ENCODE results near the gene TEC. TPM values are rescaled to one million over a fixed set of nuclear protein-coding genes. Genes with fewer than 3 reads are reported as not detected.

Gene TEC
- total and polyA plus RNA-seq, 2 of the 8 experiments (the other 6 are each of a cell fraction or from before 2014, with no cell fraction given) = 0.73 to 1.8 TPM

GRCh38 chr4:48108309-48109073 lies 161.1 kb downstream of the TEC start:
- WGBS, 2 experiments (ENCODE audit: extremely low coverage in 1 of 2, insufficient coverage in 1 of 2, insufficient read length in 1 of 2, insufficient replicate concordance in 2 of 2, low coverage in 1 of 2, low lambda C conversion rate in 2 of 2, missing lambda C conversion rate in 1 of 2) = 87% methylated on average over 2 of the region's 2 CpGs; no CpG with 5 or more reads in 1 of the 2 experiments
- FAIRE-seq (no peak), DNase-seq (ENCODE audit: low read depth in 1 of 2, low spot score in 2 of 2) (no peak)
- no peak overlapping the region for H3K9ac ChIP-seq (replicated peaks in 1 of 4; ENCODE audit: extremely low read depth in 1 of 4, low read depth in 3 of 4, low read length in 3 of 4)
- no peak overlapping the region for H4K8ac ChIP-seq (ENCODE audit: extremely low read depth, insufficient read depth, low read length)
- no peaks in the 10 kb centered on the region for H3K79me1 ChIP-seq (ENCODE audit: low read depth, low read length)
- H4K91ac ChIP-seq (replicated peaks; ENCODE audit: insufficient read length, low read length) = no peak overlapping the region
- ChIA-PET POLR2A (ENCODE audit: partially characterized antibody) (no interaction called here), CTCF (ENCODE audit: partially characterized antibody) (interaction anchor here (0.7 to 3.3 kb wide), 16 partner anchors 11 to 1000 kb away, joined by 3 to 28 read pairs (median 6); no protein-coding TSS in a partner anchor)
- H3K9me3 ChIP-seq (ENCODE audit: insufficient read depth in 2 of 2, low read depth in 1 of 2, low read length in 1 of 2) = no peaks in the 10 kb centered on the region
- H3K36me3 ChIP-seq (ENCODE audit: control insufficient read depth in 2 of 4, insufficient read depth in 4 of 4, low read length in 3 of 4) = no peaks in the 10 kb centered on the region
- H3K27me3 ChIP-seq (replicated peaks in 1 of 4; ENCODE audit: control insufficient read depth in 3 of 4, extremely low read depth in 1 of 4, insufficient read depth in 3 of 4, low read length in 3 of 4) = no peaks in the 10 kb centered on the region
- no peak overlapping the region for H2BK5ac ChIP-seq (ENCODE audit: low read depth, low read length)
- H2BK20ac ChIP-seq (ENCODE audit: low read length) = no peak overlapping the region
- no peak overlapping the region for H3K4ac ChIP-seq (replicated peaks; ENCODE audit: insufficient read length, low read depth, low read length)
- H3K79me2 ChIP-seq (ENCODE audit: control insufficient read depth in 1 of 2, insufficient read depth in 2 of 2, low read length in 2 of 2) = no peaks in the 10 kb centered on the region
- no peak overlapping the region for H3K18ac ChIP-seq (ENCODE audit: extremely low read depth, low read length)
- no peak overlapping the region for H3K23ac ChIP-seq (ENCODE audit: insufficient read length)
- no peaks in the 10 kb centered on the region for H3K23me2 ChIP-seq (ENCODE audit: low read depth, low read length)
- no peak overlapping the region for H3K14ac ChIP-seq (ENCODE audit: insufficient read length)
- no peak overlapping the region for H3K56ac ChIP-seq (replicated peaks; ENCODE audit: insufficient read length, low read depth, low read length)
- H2BK12ac ChIP-seq (ENCODE audit: low read depth, low read length) = no peak overlapping the region
- H2BK15ac ChIP-seq (ENCODE audit: low read length) = no peak overlapping the region
- no peak overlapping the region for H2AK5ac ChIP-seq (ENCODE audit: low read depth, low read length)
- H2BK120ac ChIP-seq (replicated peaks; ENCODE audit: low read depth, low read length) = no peak overlapping the region
- H3K4me3 ChIP-seq (ENCODE audit: extremely low read depth in 1 of 4, insufficient read depth in 2 of 4, low read depth in 3 of 4, low read length in 4 of 4) = no peak overlapping the region
- H4K5ac ChIP-seq (ENCODE audit: insufficient read length, low read depth, low read length) = no peak overlapping the region
- H2AFZ ChIP-seq (ENCODE audit: low read length) = no peak overlapping the region
- H3K4me1 ChIP-seq (replicated peaks in 1 of 4; ENCODE audit: control insufficient read depth in 3 of 4, insufficient read depth in 4 of 4, low read length in 3 of 4) = no peaks in the 10 kb centered on the region; a peak in 1 of 7 replicates
- no peak overlapping the region for H3K27ac ChIP-seq (ENCODE audit: low read depth, low read length)
- H4K20me1 ChIP-seq (replicated peaks in 1 of 2; ENCODE audit: control insufficient read depth in 1 of 2, insufficient read depth in 2 of 2, low read length in 2 of 2) = no peaks in the 10 kb centered on the region
- no peak overlapping the region for H3K4me2 ChIP-seq (ENCODE audit: insufficient read depth in 1 of 2, low read depth in 2 of 2, low read length in 2 of 2)
- TF ChIP-seq SAP30 (IDR thresholded peaks at IDR 0.05; ENCODE audit: insufficient read depth, insufficient replicate concordance, low read length) (no peak), EP300 (IDR thresholded peaks at IDR 0.05; ENCODE audit: borderline replicate concordance in 1 of 2, low read depth in 2 of 2, low read length in 2 of 2) (no peak), RNF2 (IDR thresholded peaks at IDR 0.05; ENCODE audit: borderline replicate concordance, low read depth, low read length, missing control alignments, poor library complexity, severe bottlenecking) (no peak), CTBP2 (IDR thresholded peaks at IDR 0.05; ENCODE audit: borderline replicate concordance, insufficient read depth, insufficient read length, low read length) (no peak), SIN3A (conservative IDR thresholded peaks at IDR 0.05 in 1 of 2, IDR thresholded peaks at IDR 0.05 in 1 of 2; ENCODE audit: low read depth in 1 of 2, low read length in 2 of 2) (no peak), JUN (IDR thresholded peaks at IDR 0.05; ENCODE audit: low read depth, low read length) (no peak), RAD21 (IDR thresholded peaks at IDR 0.05 in 1 of 2, conservative IDR thresholded peaks at IDR 0.05 in 1 of 2; ENCODE audit: low read depth in 2 of 2, low read length in 2 of 2) (no peak), TBP (IDR thresholded peaks at IDR 0.05; ENCODE audit: low read depth, low read length) (no peak), KDM4A (IDR thresholded peaks at IDR 0.05; ENCODE audit: low read depth, low read length, severe bottlenecking) (no peak), BCL11A (IDR thresholded peaks at IDR 0.05; ENCODE audit: low read depth in 2 of 2, low read length in 2 of 2) (no peak), YY1 (IDR thresholded peaks at IDR 0.05; ENCODE audit: low read depth, low read length) (no peak)

Measured in H1 (cell line).